Measurements from ENCODE around the gene CARNS1.

Gene CARNS1

DNA sequence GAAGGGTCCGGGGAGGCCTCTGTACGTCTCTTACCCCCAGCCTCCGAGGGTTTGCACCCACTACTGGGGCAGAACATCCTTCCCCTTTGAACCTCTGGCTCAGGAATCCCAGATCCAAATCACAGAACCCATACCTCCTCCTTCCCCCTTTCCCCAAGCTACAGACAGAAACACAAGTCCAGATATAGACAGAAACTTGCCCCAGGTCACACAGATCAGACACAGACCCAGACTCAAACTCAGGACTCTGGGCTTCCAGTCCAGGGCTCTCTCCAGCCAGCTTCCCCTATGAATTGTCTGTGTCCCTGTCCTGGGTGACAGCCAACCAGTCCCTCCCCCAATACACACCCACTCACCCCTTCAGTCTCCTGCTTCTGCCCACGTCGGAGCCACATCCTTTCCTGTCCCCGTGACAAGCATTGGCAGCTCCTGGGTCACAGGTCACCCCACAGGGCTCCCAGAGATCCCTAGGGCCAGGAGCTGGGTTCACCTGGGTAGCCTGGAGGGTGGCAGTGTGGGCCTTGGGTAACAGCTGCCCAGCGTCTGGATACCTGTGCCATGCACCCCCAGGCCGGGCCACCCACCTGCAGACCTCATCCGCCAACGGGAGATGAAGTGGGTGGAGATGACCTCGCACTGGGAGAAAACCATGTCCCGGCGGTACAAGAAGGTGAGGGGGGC, 10.8 kb upstream of the CARNS1 start:
- DNase-seq (ENCODE audit: low read depth) = no peak
- no peak overlapping the region for H3K4me3 ChIP-seq (ENCODE audit: low read length)
- TF ChIP-seq, protein P1, sequence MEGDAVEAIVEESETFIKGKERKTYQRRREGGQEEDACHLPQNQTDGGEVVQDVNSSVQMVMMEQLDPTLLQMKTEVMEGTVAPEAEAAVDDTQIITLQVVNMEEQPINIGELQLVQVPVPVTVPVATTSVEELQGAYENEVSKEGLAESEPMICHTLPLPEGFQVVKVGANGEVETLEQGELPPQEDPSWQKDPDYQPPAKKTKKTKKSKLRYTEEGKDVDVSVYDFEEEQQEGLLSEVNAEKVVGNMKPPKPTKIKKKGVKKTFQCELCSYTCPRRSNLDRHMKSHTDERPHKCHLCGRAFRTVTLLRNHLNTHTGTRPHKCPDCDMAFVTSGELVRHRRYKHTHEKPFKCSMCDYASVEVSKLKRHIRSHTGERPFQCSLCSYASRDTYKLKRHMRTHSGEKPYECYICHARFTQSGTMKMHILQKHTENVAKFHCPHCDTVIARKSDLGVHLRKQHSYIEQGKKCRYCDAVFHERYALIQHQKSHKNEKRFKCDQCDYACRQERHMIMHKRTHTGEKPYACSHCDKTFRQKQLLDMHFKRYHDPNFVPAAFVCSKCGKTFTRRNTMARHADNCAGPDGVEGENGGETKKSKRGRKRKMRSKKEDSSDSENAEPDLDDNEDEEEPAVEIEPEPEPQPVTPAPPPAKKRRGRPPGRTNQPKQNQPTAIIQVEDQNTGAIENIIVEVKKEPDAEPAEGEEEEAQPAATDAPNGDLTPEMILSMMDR (conservative IDR thresholded peaks at IDR 0.05; ENCODE audit: low read length) = no peak

DNA sequence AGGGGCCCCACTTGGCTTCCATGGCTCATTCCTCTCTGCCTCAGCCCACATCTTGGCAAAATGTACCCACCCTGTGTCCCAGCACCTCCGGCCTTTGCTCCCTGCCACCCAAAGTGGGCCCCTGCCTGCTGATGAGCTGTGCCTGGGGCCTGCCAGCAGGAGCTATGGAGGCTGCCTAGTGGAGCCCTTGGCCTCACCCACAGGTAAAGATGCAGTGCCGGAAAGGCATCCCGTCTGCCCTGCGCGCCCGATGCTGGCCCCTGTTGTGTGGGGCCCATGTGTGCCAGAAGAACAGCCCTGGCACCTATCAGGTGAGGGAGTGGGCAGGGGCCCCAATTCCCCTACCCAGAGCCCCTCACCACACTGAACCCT, 10.3 kb upstream of the CARNS1 start:
- no peak overlapping the region for H3K4me3 ChIP-seq (ENCODE audit: low read length)
- DNase-seq (ENCODE audit: low read depth) = no peak
- TF ChIP-seq, protein P1 (conservative IDR thresholded peaks at IDR 0.05; ENCODE audit: low read length) = no peak

DNA sequence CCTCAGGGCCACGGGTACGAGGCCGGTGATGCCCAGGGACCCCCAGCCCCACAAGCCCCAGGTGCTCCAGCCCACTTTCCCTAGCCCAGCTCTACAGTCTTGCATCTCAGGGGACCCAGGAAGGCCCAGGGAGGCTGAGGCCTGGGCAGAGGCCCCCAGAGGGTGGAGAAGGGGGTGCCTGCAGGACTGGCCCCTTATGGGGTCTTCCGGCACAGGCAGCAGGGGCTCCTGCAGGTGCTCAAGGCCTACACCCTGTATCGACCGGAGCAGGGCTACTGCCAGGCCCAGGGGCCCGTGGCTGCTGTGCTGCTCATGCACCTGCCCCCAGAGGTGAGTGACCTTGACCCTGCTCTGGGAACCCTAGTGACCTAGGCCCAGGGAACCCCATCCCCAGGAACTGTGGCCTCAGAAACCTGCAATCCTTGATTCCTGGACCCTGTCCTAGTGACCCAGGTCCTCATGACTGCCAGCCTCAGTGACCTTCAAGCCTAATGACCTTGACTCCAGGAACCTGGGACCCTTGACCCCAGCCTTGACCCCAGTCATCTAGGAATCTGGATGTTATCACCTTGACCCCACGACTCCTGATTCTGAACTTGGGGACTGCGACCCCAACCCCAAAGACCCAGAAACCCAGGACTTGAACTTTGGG, 9.7 kb upstream of the CARNS1 start:
- no peak overlapping the region for H3K4me3 ChIP-seq (ENCODE audit: low read length)
- DNase-seq (ENCODE audit: low read depth) = no peak
- TF ChIP-seq, protein P1 (conservative IDR thresholded peaks at IDR 0.05; ENCODE audit: low read length) = no peak

- TF ChIP-seq, protein P1 (conservative IDR thresholded peaks at IDR 0.05; ENCODE audit: low read length) = no peak
- H3K4me3 ChIP-seq (ENCODE audit: low read length) = no peak overlapping the region
- DNase-seq (ENCODE audit: low read depth) = no peak
These were observed 9.0 kb upstream of the CARNS1 start for GRCh38 chr11:67406420-67406968.

GRCh38 chr11:67406969-67407687, 8.3 kb upstream of the CARNS1 start:
- TF ChIP-seq, protein P1 (conservative IDR thresholded peaks at IDR 0.05; ENCODE audit: low read length) = no peak
- DNase-seq (ENCODE audit: low read depth) = no peak
- H3K4me3 ChIP-seq (ENCODE audit: low read length) = no peak overlapping the region

- no peak overlapping the region for H3K4me3 ChIP-seq (ENCODE audit: low read length)
- no peak for DNase-seq (ENCODE audit: low read depth)
- TF ChIP-seq, protein P1 (conservative IDR thresholded peaks at IDR 0.05; ENCODE audit: low read length) = no peak
These were observed 7.8 kb upstream of the CARNS1 start for GRCh38 chr11:67407688-67408163.
